Stimulated activated CD8-positive, alpha-beta memory T cell treated with anti-CD3 and anti-CD28 coated beads, Interleukin-12 subunit alpha, Interleukin-12 subunit beta, amount 100 ng/mL, for 24 hours (primary cell): ENCODE measurements around the gene TMEM225B.
"Not testable (repeated sequence)": the region's sequence is repeated elsewhere in the genome, so short reads cannot be mapped to it uniquely, and the experiment has no call there.

ENCODE experiments used
- DNase-seq: peaks from one replicate; pipeline ENCODE4 v3.0.0-alpha.2; 2020; ENCODE audit errors: extremely low read depth

TMEM225B gene

GRCh38 chr7:99654626-99655025 lies 56.6 kb downstream of the TMEM225B start:
- DNase-seq: not testable (repeated sequence)

GRCh38 chr7:99657879-99658278 lies 59.8 kb downstream of the TMEM225B start:
- not testable (repeated sequence) for DNase-seq
